IMR-90 (cell line): ENCODE measurements around the gene TIE1. TPM values are rescaled to one million over a fixed set of nuclear protein-coding genes. Genes with fewer than 3 reads are reported as not detected.

Source experiments
- ATAC-seq: fragments of 200-7000 bp; cut with Tn5 transposase; 2 replicates; pipeline ENCODE4 v1.9.1; 2020; ENCODE audit warnings: low read depth, mild to moderate bottlenecking, moderate library complexity
- BruUV-seq: library from RNA; stranded (reverse); fragments of 400-500 nt; replicated peaks from 2 replicates; lab custom pipeline; 2021; lab: Mats Ljungman, UMichigan
- CTCF ChIA-PET: fragments of 300-600 bp; formaldehyde crosslinking; extraction: SDS; loops from one replicate; lab custom pipeline; 2021; ENCODE audit warnings: antibody characterized with exemption; lab: Yijun Ruan, JAX
- POLR2A ChIA-PET: fragments of 300-600 bp; sonication (Branson Sonifier 250); formaldehyde crosslinking; loops from one replicate; lab custom pipeline; 2022; ENCODE audit warnings: antibody characterized with exemption; ENCODE audit not compliant: unreplicated experiment; lab: Charles Lee
- DNase-seq: peaks from one replicate; pipeline ENCODE4 v3.0.0; 2013
- H2AFZ ChIP-seq: replicated peaks from 2 replicates; pipeline ENCODE3; 2013; ENCODE audit warnings: low read length, mild to moderate bottlenecking; ENCODE audit not compliant: poor library complexity
- H2AK5ac ChIP-seq: 2 replicates; pipeline ENCODE4 v1.6.1; 2013; ENCODE audit warnings: low read depth, low read length, inconsistent platforms
- H2AK9ac ChIP-seq: replicated peaks from 2 replicates; pipeline ENCODE3; 2013; ENCODE audit warnings: mild to moderate bottlenecking, low read depth, low read length, moderate library complexity; ENCODE audit not compliant: poor library complexity
- H2BK120ac ChIP-seq: 2 replicates; pipeline ENCODE4 v1.6.1; 2013; ENCODE audit warnings: low read depth, low read length, inconsistent platforms
- H2BK15ac ChIP-seq: 3 replicates; pipeline ENCODE4 v1.6.1; 2013; ENCODE audit warnings: low read depth, low read length, inconsistent platforms
- H2BK20ac ChIP-seq: 2 replicates; pipeline ENCODE4 v1.6.1; 2013; ENCODE audit warnings: low read depth, mild to moderate bottlenecking, inconsistent platforms, low read length, moderate library complexity
- H2BK5ac ChIP-seq: 2 replicates; pipeline ENCODE4 v1.6.1; 2013; ENCODE audit warnings: mild to moderate bottlenecking, low read depth, low read length, inconsistent platforms; ENCODE audit not compliant: poor library complexity, severe bottlenecking
- H3K14ac ChIP-seq: replicated peaks from 2 replicates; pipeline ENCODE4 v1.6.1; 2013; ENCODE audit warnings: low read depth, low read length, inconsistent platforms
- H3K18ac ChIP-seq: 2 replicates; pipeline ENCODE4 v1.6.1; 2013; ENCODE audit warnings: low read depth, low read length, control low read depth
- H3K23ac ChIP-seq: 2 replicates; pipeline ENCODE4 v1.6.1; 2013; ENCODE audit warnings: low read depth, low read length, inconsistent platforms
- H3K27ac ChIP-seq: 2 replicates; pipeline ENCODE4 v1.5.1; 2013; ENCODE audit warnings: mild to moderate bottlenecking, control low read depth, low read length; ENCODE audit not compliant: insufficient read depth
- H3K27me3 ChIP-seq: 2 replicates; pipeline ENCODE4 v1.6.1; 2013; ENCODE audit warnings: low read length; ENCODE audit not compliant: control insufficient read depth, insufficient read depth
- H3K36me3 ChIP-seq: 2 replicates; pipeline ENCODE4 v1.6.1; 2013; ENCODE audit warnings: low read length, mixed read lengths; ENCODE audit not compliant: control insufficient read depth, insufficient read depth
- H3K4ac ChIP-seq: 2 replicates; pipeline ENCODE4 v1.6.1; 2013; ENCODE audit warnings: low read depth, low read length, inconsistent platforms
- H3K4me1 ChIP-seq: 2 replicates; pipeline ENCODE4 v1.6.1; 2013; ENCODE audit warnings: low read length, mixed read lengths; ENCODE audit not compliant: control insufficient read depth, insufficient read depth
- H3K4me2 ChIP-seq: 2 replicates; pipeline ENCODE4 v1.6.1; 2013; ENCODE audit warnings: low read depth, mild to moderate bottlenecking, control low read depth, low read length, moderate library complexity
- H3K4me3 ChIP-seq: 2 replicates; pipeline ENCODE4 v1.5.1; 2013; ENCODE audit warnings: low read depth, mild to moderate bottlenecking, control low read depth, low read length, moderate library complexity; ENCODE audit not compliant: insufficient read depth
- H3K56ac ChIP-seq: 2 replicates; pipeline ENCODE4 v1.6.1; 2013; ENCODE audit warnings: low read length, inconsistent platforms; ENCODE audit not compliant: insufficient read depth; ENCODE audit errors: extremely low read depth
- H3K79me1 ChIP-seq, 2 experiments: 2 replicates each; pipeline ENCODE4 v1.6.1; 2013; ENCODE audit warnings: low read length in 2 of 2, inconsistent platforms in 1 of 2, low read depth in 1 of 2
- H3K9ac ChIP-seq: 2 replicates; pipeline ENCODE4 v1.6.1; 2013; ENCODE audit warnings: low read depth, low read length, control low read depth
- H3K9me1 ChIP-seq: 2 replicates; pipeline ENCODE4 v1.6.1; 2013; ENCODE audit warnings: low read length, inconsistent platforms; ENCODE audit not compliant: insufficient read depth
- H3K9me3 ChIP-seq: 2 replicates; pipeline ENCODE4 v1.6.1; 2013; ENCODE audit warnings: low read length; ENCODE audit not compliant: control insufficient read depth, insufficient read depth
- H4K20me1 ChIP-seq: 2 replicates; pipeline ENCODE4 v1.6.1; 2013; ENCODE audit warnings: low read length, inconsistent platforms; ENCODE audit not compliant: insufficient read depth
- H4K5ac ChIP-seq: 2 replicates; pipeline ENCODE4 v1.6.1; 2013; ENCODE audit warnings: mild to moderate bottlenecking, low read depth, low read length, control low read depth
- H4K8ac ChIP-seq, 2 experiments: 2 replicates each; pipeline ENCODE4 v1.6.1; 2013; ENCODE audit warnings: low read depth in 2 of 2, low read length in 2 of 2, control low read depth in 1 of 2, inconsistent platforms in 1 of 2
- H4K91ac ChIP-seq: 2 replicates; pipeline ENCODE4 v1.6.1; 2013; ENCODE audit warnings: low read depth, low read length, inconsistent platforms; ENCODE audit not compliant: insufficient read depth
- BHLHE40 ChIP-seq: fragments of 150-350 bp; IDR thresholded peaks from 2 replicates; pipeline ENCODE4 v1.6.1; 2016; ENCODE audit warnings: mild to moderate bottlenecking, low read depth, low read length
- CEBPB ChIP-seq: IDR thresholded peaks from 2 replicates; pipeline ENCODE4 v1.6.1; 2012; ENCODE audit warnings: low read depth, low read length, improper control_type of control experiment
- CTCF ChIP-seq: conservative IDR thresholded peaks from 2 replicates; pipeline ENCODE4 v1.5.1; 2012; ENCODE audit warnings: mild to moderate bottlenecking, low read depth, low read length, improper control_type of control experiment
- FOS ChIP-seq: fragments of 150-350 bp; IDR thresholded peaks from 2 replicates; pipeline ENCODE4 v1.6.1; 2016; ENCODE audit warnings: low read depth, low read length
- NFE2L2 ChIP-seq: fragments of 150-350 bp; IDR thresholded peaks from 2 replicates; pipeline ENCODE4 v1.6.1; 2016; ENCODE audit warnings: low read depth, mild to moderate bottlenecking, low read length
- RCOR1 ChIP-seq: IDR thresholded peaks from 2 replicates; pipeline ENCODE4 v1.6.1; 2012; ENCODE audit warnings: mild to moderate bottlenecking, low read length, improper control_type of control experiment; ENCODE audit not compliant: insufficient replicate concordance
- SMC3 ChIP-seq: fragments of 150-350 bp; IDR thresholded peaks from 2 replicates; pipeline ENCODE4 v1.6.1; 2016; ENCODE audit warnings: low read depth, mild to moderate bottlenecking, antibody characterized with exemption, low read length, moderate library complexity
- USF2 ChIP-seq: fragments of 150-350 bp; IDR thresholded peaks from 2 replicates; pipeline ENCODE4 v1.6.1; 2017; ENCODE audit warnings: mild to moderate bottlenecking, antibody characterized with exemption, low read length, low read depth
- WGBS, 2 experiments: methylation state at CpG; one replicate each; pipeline versions ENCODE4 v1.1.5 to v1.1.7; 2013; ENCODE audit warnings: missing lambda C conversion rate in 2 of 2; ENCODE audit not compliant: insufficient read length in 1 of 2; ENCODE audit errors: extremely low coverage in 2 of 2; 5-methylcytosine and 5-hydroxymethylcytosine counted together
- dilution Hi-C: fragments of 300-500 bp; cut with HindIII; formaldehyde crosslinking; loops from one replicate; pipeline ENCODE4 v1.14.3; 2018; ENCODE audit warnings: low sequenced_read_pairs; ENCODE audit not compliant: unreplicated experiment
- in situ Hi-C: fragments of 300-500 bp; cut with MboI; formaldehyde crosslinking; loops from 3 replicates; pipeline ENCODE4 v1.14.3; 2019; ENCODE audit warnings: low sequenced_read_pairs, inconsistent platforms, mixed read lengths
- intact Hi-C: fragments of 100-400 bp; cut with micrococcal nuclease; formaldehyde crosslinking; loops from 2 replicates; pipeline ENCODE4 v1.10.0; 2022
- polyA plus RNA-seq, 3 experiments: library from polyadenylated mRNA; depleted of rRNA; stranded (reverse); fragments of >200 nt; gene quantifications; 2 replicates each; pipeline ENCODE4 v1.2.3, GENCODE V29; 2012; ENCODE audit warnings: low replicate concordance in 1 of 3
- total RNA-seq: library from RNA; depleted of rRNA; stranded (reverse); fragments of >200 nt; gene quantifications from 2 replicates; pipeline ENCODE4 v1.2.3, GENCODE V29; 2012

TIE1 gene
- total and polyA plus RNA-seq, 2 of the 4 experiments (the other 2 are of a cell fraction), result 2.3 to 7.5 TPM

GRCh38 chr1:43279161-43279560 lies 21.6 kb upstream of the TIE1 start:
- Histone ChIP-seq H4K20me1 (no peaks in the 10 kb centered on the region), H3K18ac (no peak overlapping the region), H3K23ac (no peak overlapping the region), H4K5ac (no peak overlapping the region), H3K79me1 (no peaks in the 10 kb centered on the region), H3K36me3 (no peaks in the 10 kb centered on the region), H4K8ac (no peak overlapping the region), H3K9me3 (no peaks in the 10 kb centered on the region), H2BK120ac (no peak overlapping the region), H3K4me2 (no peak overlapping the region), H3K27me3 (peaks cover 24% of the 10 kb centered on the region), H3K9me1 (no peaks in the 10 kb centered on the region; the same call in 1 of the 2 replicates), H3K56ac (no peak overlapping the region), H2BK20ac (no peak overlapping the region), H3K4me1 (0 out of 2 replicates have a peak, but pooled peaks cover 2% of the 10 kb centered on the region), H2AK5ac (no peak overlapping the region), H3K4ac (no peak overlapping the region), H3K4me3 (no peak overlapping the region), H2AK9ac (no peak overlapping the region), H2AFZ (no peak overlapping the region), H2BK15ac (no peak overlapping the region), H3K14ac (no peak overlapping the region), H4K91ac (no peak overlapping the region), H2BK5ac (no peak overlapping the region), H3K27ac (no peak overlapping the region), H3K9ac (no peak overlapping the region)
- BruUV-seq, result no TSS peak
- ATAC-seq, result no peak
- CTCF ChIA-PET, result interaction anchor here (1.1 kb wide), 1 partner anchor 15 kb away, joined by 3 read pairs; no protein-coding TSS in a partner anchor
- POLR2A ChIA-PET, result no interaction called here
- DNase-seq, result no peak
- TF ChIP-seq SMC3 (no peak), FOS (no peak), CTCF (no peak), CEBPB (no peak), RCOR1 (no peak), BHLHE40 (no peak), USF2 (no peak), NFE2L2 (no peak)
- in situ Hi-C loops, result no loop called here
- 61% methylated on average over 4 of the region's 5 CpGs; no CpG with 5 or more reads in 1 of the 2 experiments for WGBS, 2 experiments
- intact Hi-C loops, result no loop called here
- dilution Hi-C loops, result no loop called here
